ENCODE results near the gene KEAP1.

The KEAP1 gene

DNA sequence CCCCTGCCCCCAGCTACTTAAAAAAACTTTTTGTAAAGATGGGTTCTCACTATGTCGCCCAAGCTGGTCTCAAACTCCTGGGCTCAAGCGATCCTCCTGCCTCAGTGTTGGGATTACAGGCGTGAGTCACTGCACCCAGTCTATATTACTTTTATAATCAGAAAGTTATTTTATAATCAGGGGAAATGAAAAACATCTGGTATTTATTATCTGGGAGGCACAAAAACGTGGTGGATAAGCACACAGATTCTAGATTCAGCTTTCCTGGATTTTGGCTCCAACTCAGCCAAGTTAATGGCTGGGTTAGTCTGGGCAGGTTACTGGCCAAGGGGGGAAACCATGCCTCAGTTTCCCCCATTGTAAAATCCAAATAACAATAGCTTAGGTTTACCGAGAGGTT, 24.7 kb downstream of the KEAP1 start:
- no peak for DNase-seq (ENCODE audit: low read depth, low spot score)
- in situ Hi-C loops (cut with HindIII; ENCODE audit: low sequenced_read_pairs), result no loop called here
- no peak overlapping the region for H3K4me3 ChIP-seq (ENCODE audit: low read depth, low read length)
- TF ChIP-seq, protein P1, sequence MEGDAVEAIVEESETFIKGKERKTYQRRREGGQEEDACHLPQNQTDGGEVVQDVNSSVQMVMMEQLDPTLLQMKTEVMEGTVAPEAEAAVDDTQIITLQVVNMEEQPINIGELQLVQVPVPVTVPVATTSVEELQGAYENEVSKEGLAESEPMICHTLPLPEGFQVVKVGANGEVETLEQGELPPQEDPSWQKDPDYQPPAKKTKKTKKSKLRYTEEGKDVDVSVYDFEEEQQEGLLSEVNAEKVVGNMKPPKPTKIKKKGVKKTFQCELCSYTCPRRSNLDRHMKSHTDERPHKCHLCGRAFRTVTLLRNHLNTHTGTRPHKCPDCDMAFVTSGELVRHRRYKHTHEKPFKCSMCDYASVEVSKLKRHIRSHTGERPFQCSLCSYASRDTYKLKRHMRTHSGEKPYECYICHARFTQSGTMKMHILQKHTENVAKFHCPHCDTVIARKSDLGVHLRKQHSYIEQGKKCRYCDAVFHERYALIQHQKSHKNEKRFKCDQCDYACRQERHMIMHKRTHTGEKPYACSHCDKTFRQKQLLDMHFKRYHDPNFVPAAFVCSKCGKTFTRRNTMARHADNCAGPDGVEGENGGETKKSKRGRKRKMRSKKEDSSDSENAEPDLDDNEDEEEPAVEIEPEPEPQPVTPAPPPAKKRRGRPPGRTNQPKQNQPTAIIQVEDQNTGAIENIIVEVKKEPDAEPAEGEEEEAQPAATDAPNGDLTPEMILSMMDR (IDR thresholded peaks at IDR 0.05; ENCODE audit: low read depth, low read length), result no peak

DNA sequence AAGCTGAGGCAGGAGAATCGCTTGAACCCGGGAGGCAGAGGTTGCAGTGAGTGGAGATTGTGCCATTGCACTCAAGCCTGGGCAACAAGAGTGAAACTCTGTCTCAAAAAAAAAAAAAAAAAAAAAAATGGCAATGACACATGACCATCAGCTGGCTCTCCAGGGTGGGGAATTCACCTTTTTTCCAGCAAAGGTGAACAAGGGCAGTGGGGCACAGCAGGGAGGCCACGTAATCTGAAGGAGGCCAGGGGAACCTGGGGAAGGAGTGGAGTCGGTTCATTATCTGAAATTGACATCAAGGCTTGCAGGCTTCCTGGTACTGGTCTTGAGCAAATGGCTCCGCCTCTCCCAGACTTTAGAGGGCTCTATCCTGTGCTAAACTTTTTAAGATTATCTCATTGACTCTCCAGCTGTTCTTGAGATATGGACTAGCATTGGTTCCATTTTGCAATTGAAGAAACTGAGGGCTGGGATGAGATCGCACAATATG, 28.1 kb downstream of the KEAP1 start:
- no peak for DNase-seq (ENCODE audit: low read depth, low spot score)
- TF ChIP-seq, protein P1 (IDR thresholded peaks at IDR 0.05; ENCODE audit: low read depth, low read length), result no peak
- in situ Hi-C loops (cut with HindIII; ENCODE audit: low sequenced_read_pairs), result no loop called here
- no peak overlapping the region for H3K4me3 ChIP-seq (ENCODE audit: low read depth, low read length)

DNA sequence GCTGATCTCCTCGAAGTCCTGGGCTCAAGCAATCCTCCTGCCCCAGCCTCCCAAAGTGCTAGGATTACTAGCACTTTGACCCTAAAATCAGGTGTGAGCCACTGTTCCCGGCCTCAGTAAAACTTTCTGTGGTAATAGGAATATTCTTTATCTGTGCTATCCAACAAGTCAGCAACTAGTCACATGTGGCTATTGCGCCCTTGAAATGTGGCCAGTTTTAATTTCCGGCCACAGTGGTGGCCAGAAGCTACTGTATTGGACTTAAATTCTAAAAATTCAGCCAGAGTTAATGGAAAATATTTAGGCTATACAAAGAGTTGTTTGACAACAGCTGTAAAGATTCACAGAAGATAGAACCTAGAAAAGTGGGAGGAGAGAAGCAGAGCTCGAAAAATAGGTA, 30.0 kb downstream of the KEAP1 start:
- in situ Hi-C loops (cut with HindIII; ENCODE audit: low sequenced_read_pairs), result no loop called here
- H3K4me3 ChIP-seq (ENCODE audit: low read depth, low read length), result no peak overlapping the region
- no peak for DNase-seq (ENCODE audit: low read depth, low spot score)
- TF ChIP-seq, protein P1 (IDR thresholded peaks at IDR 0.05; ENCODE audit: low read depth, low read length), result no peak

DNA sequence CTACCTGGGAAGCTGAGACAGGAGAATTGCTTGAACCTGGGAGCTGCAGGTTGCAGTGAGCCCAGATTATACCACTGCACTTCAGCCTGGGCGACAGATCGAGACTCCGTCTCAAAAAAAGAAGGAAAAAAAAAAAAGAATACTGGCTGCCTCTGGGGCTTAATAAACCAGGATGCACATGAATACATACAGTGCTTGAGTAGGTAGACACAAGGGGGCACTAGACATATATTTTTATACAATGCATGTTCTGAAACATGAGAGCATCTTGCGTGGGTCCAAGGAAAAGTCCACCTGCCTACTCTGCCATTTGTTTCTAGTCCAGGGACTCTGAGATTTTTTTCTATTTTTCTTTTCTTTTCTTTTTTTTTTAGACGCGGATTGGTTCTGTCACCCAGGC, 31.2 kb downstream of the KEAP1 start:
- in situ Hi-C loops (cut with HindIII; ENCODE audit: low sequenced_read_pairs), result no loop called here
- TF ChIP-seq, protein P1 (IDR thresholded peaks at IDR 0.05; ENCODE audit: low read depth, low read length), result peak; percentile 56
- peak; percentile 43 for DNase-seq (ENCODE audit: low read depth, low spot score)
- H3K4me3 ChIP-seq (ENCODE audit: low read depth, low read length), result no peak overlapping the region

DNA sequence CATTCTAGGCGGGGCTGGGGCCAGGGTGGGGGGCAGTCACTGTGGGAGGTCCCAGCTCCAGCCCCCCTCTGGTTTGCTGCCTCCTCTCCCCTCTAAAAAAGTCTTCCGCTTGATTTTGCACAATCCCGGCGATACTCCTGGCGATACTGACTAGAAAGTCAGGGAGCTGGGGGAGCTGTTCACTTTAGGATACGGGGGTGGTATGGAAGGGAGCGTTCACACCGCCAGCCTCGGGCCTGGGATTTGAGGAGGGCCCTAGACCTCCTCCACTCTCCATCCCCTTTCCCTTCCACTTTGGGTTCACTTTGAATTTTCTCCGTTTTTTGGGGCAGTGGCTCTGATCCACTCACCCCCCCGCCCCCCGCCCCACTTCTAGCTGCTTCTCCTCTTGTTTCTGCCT, 35.0 kb downstream of the KEAP1 start:
- no peak overlapping the region for H3K4me3 ChIP-seq (ENCODE audit: low read depth, low read length)
- no peak for DNase-seq (ENCODE audit: low read depth, low spot score)
- TF ChIP-seq, protein P1 (IDR thresholded peaks at IDR 0.05; ENCODE audit: low read depth, low read length), result no peak
- in situ Hi-C loops (cut with HindIII; ENCODE audit: low sequenced_read_pairs), result no loop called here

DNA sequence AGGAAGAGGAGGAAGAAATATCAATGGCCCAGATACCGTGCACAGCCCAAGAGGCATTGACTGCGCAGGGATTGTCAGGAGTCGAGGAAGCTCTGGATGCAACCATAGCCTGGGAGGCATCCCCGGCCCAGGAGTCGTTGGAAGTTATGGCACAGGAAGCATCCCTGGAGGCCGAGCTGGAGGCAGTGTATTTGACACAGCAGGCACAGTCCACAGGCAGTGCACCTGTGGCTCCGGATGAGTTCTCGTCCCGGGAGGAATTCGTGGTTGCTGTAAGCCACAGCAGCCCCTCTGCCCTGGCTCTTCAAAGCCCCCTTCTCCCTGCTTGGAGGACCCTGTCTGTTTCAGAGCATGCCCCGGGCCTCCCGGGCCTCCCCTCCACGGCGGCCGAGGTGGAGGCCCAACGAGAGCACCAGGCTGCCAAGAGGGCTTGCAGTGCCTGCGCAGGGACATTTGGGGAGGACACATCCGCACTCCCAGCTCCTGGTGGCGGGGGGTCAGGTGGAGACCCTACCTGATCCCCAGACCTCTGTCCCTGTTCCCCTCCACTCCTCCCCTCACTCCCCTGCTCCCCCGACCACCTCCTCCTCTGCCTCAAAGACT, 36.0 kb downstream of the KEAP1 start:
- in situ Hi-C loops (cut with HindIII; ENCODE audit: low sequenced_read_pairs), result no loop called here
- no peak overlapping the region for H3K4me3 ChIP-seq (ENCODE audit: low read depth, low read length)
- TF ChIP-seq, protein P1 (IDR thresholded peaks at IDR 0.05; ENCODE audit: low read depth, low read length), result no peak
- no peak for DNase-seq (ENCODE audit: low read depth, low spot score)

Data from astrocyte of the spinal cord (primary cell).